GM21360 (cell line): ENCODE data around the gene ZNF22.
A peak's percentile ranks its signal among the peaks of the same experiment; 100 is the strongest.
"Not testable (repeated sequence)": the region's sequence is repeated elsewhere in the genome, so short reads cannot be mapped to it uniquely, and the experiment has no call there.

Experiments
- ATAC-seq: cut with Tn5 transposase; IDR thresholded peaks from one replicate; pipeline ENCODE4 v1.9.1; 2021; ENCODE audit warnings: mild to moderate bottlenecking, moderate library complexity; ENCODE audit not compliant: unreplicated experiment

Gene ZNF22

DNA sequence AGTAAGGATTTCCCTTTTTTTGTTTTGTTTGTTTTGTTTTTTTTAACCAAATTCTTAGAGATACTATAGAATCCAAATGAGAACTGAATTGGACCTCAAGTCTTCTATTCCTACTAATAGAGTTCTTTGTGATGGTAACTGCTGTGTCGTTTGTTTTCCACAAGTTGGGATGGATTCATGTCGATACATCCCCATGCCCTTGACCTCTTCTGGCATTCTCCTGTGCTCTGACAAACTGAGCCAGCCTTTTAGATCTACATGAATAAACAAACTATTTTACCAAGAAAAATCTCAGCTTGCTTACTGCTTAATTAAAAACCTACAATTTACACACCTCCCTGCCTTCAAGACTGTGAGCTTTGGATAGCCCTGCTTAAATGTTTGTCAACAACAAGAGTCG, 3.9 kb downstream of the ZNF22 start:
- no peak for ATAC-seq

DNA sequence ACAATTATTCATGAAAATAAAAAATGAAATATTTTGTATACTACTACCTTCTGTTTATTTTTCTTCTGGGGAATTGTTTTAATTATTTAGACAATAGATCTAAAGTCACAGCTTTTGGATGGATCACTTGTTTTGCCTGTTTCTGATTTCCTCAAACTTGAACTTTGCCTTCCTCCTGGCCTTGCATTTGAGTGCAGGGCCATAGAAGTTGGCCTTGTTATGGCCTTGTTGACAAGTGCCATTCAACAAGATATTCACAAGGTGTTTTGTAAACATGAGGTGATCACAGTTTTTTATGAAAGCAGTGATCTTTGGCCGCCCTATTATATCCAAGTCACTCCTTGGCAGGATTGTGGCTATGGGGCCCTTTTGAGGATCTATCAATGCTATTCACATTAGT, 4.6 kb downstream of the ZNF22 start:
- ATAC-seq = no peak

DNA sequence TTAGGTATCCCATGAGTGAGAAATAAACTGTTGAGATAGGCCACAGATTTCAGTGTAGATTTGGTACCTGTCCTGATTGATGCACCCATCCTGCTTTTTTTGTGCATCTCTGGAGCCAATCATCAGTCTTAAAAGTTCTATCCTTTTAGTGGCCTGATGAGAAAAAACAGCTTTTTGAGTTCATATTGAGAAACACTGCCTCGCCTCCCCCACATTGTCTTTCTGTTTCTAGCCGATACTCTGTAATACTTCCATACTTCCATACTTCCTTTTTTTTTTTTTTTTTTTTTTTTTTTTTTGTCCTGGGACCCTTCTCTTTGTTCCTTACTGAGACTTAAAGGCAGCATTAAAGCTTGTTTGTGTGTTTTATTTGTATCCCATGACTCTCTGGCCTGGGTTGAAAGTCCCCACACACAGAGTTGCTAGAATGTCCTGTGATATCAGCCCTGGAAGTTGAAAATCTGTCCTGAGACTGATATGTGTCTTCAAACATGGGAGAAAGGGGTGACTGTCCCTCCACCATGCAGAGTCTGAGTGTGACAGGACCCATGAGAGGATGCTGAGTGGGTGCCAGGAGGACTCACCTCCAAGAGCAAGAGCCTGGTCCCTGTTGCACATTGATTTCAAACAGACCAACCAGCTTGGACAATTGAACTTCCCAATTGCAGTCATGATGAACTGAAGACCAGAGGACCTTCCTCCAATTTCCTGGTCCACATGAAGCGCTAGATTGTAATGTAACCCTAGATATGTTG, 5.7 kb downstream of the ZNF22 start:
- ATAC-seq = no peak

DNA sequence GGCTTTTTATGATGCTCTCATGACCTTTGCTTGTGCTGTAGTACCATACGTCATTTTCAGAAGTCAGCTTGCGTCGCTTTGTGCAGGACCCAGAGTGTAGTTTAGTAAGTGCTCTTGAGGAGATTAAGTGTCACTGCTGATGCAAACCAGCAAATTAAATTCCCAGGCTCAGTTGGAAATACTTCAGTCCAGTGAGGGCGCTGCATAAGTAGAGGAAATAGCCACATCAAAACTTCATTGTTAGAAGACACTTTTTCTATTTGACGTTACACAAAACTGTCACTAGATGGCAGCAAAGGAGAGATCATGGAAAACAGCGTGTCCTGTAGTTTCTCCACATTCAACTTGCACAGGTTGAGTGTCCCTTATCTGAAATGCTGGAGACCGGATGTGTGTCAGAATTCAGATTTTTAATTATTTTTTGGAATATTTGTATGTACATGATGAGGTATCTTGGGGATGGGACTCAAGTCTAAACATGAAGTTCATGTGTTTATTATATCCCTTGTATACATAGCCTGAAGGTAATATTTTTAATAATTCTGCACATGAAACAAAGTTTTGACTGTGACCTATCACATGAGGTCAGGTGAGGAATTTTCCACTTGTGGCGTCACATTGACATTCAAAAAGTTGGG, 7.9 kb downstream of the ZNF22 start:
- peak; percentile 67 for ATAC-seq

DNA sequence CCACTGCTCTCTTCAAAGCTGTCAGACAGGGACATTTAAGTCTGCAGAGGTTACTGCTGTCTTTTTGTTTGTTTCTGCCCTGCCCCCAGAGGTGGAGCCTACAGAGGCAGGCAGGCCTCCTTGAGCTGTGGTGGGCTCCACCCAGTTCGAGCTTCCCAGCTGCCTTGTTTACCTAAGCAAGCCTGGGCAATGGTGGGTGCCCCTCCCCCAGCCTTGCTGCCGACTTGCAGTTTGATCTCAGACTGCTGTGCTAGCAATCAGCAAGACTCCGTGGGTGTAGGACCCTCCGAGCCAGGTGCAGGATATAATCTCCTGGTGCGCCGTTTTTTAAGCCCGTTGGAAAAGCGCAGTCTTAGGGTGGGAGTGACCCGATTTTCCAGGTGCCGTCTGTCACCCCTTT, 13.8 kb downstream of the ZNF22 start:
- not testable (repeated sequence) for ATAC-seq

DNA sequence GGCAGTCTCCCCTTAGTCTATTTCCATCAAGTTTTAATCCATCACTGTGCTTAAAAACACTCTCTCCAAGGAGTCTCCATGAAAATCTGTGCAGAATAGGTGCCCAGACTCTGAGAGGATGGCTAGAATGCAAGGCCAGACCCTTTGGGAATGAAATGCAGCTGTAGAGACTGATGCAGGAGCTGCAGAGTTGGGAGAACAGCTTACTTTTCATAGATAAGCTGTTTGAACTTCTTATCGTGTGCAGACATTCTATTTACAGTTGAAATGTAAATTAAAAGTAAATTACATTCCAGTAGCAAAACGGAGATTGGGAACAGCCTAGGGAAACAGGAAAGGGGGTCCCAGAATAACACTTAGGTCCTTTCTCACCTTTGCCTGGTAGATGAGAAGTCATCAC, 14.9 kb downstream of the ZNF22 start:
- no peak for ATAC-seq

DNA sequence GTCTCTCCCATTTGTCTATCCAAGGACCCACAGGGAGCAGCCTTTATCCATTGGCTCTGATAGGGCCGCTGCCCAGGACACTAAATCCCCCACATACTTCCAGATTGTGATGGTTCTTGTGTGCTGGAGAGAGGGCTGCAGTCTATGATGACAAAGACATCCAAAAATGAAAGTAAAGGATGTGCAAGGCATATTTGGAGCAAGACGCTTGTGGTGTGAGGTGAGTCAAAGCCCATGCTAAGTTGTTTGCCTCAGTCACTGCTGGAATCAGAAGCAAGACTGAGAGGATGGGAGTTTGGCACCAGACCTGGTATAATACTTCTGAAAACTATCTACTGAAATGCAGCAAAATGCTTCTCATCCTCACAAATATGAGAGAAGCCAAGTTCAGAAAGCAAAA, 22.7 kb downstream of the ZNF22 start:
- ATAC-seq = no peak

DNA sequence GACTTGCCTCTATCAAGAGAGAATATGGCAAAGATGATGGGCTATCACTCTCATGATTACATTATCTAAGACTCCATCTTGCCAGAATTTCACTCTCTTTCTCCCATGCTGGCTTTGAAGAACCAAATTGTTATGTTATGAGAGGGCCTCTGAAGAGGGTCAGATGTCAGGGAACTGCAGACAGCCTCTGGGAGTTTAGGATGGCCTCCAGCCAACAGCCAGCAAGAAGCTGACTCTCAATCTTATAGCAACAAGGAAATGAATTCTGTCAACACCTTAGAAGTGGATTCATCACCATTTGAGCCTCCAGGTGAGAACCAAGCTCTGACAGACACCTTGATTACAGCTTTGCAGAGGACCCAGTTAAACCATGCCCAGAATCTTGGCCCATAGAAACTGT, 33.6 kb downstream of the ZNF22 start:
- no peak for ATAC-seq

DNA sequence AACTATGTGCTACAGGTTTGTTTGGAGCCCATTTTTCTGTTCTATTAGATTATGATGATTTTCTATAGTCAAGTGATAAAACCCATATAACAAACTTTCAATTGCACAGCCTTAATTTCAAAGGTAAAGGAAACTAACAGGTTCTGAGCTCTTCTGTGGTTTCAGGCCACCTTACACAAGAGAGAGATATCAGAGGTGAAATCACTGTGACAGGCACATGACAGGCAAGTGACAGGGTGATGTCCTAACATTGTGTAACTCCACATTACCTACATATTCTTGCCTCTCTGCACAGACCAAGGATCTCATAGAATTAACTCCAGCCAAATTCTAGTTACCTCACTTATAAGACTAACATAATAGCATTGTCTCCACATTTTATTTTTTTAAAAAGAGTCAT, 35.0 kb downstream of the ZNF22 start:
- no peak for ATAC-seq

DNA sequence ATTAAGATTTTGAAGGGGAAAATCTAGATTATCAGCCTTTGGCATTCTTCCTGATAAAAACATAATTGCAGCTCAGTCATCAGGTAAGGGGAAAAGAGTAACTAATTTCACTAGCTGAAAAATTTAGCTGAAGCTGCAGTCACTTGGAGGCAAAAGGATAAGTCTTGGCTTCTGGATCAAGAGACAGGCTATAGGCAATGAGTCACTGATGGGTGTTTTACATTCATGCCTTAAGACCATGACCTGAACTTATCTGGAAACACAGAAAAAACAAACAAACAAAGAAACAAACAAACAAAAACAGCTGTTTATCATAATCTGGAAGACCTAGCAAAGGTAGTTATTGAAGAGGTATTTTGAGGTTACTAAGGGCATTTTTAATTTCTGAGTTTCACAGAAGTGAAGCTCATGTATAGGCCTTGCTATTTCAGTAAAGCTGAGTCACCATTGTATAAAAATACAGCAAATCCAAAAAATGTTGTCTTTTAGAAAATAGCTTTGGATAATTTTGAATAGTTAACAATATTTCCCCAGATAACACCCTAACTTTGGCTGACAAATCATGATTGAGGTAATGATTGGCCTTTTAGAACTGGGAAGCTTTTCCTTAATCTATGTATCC, 40.3 kb downstream of the ZNF22 start:
- ATAC-seq = no peak

DNA sequence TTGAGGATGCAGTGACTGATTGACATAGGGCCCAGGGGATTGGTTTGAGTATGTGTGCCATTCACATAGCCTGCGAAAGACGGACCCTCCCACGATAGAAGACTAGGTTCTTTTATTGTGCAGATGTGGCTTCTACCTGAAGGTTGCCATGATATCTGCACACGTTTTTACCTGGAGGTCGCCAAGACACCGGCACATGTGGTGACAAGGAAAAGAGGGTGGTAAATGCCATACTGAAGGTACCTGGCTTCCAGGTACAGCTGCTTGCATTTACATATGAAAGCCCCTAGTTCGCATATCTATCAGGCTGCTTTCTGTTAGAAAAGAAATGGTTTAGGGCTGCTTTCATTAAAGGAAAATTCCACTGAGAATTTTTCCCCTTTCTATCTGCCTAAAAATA, 43.6 kb downstream of the ZNF22 start:
- ATAC-seq = no peak

DNA sequence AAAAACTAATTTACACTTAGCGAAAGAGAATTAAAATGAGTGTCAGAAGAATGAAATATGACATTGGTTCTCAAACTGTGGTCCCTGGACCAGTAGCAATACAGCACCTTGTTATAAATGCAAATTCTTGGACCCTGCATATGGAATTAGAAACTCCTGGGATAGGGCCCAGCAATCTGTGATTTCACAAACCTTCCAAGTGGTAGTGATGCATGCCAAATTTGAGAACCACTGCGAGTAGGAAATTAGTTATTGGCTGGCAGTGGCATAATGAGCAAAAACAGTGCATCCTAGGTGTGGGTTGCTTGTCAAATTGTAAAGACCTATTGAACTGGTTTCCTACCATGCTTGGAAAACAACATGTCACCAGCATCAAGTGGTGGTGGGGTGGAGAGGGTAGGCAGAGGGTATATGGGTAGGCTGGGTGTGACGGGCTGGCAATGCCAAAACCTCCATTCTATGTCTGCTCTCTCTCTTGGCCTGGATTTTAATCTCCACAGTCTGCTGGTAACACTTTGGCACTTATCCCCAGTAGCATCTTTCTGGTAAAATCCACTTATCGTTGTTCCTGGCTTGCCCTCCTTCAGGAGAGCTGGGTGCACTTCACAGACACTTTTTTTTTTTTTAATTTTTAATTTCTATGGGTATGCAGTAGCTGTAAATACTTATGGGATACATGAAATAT, 50.0 kb downstream of the ZNF22 start:
- ATAC-seq = no peak

DNA sequence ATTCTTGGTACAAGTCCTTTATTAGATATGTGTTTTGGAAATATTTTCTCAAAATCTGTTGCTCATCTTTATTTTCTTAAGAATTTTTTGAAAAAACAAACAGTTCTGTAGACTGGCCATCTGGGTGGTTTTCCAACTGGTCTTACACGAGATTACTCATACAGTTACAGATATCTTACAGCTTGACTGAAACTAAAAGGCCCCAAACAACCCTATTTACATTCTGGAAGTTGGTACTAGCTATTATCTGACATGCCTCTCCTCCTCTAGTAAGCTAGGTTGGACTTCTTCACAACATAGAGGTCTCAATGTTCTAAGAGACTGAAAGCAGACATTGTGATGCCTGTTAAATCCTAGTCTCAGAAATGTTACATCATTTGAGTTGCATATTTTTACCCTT, 52.0 kb downstream of the ZNF22 start:
- ATAC-seq = peak; percentile 44

DNA sequence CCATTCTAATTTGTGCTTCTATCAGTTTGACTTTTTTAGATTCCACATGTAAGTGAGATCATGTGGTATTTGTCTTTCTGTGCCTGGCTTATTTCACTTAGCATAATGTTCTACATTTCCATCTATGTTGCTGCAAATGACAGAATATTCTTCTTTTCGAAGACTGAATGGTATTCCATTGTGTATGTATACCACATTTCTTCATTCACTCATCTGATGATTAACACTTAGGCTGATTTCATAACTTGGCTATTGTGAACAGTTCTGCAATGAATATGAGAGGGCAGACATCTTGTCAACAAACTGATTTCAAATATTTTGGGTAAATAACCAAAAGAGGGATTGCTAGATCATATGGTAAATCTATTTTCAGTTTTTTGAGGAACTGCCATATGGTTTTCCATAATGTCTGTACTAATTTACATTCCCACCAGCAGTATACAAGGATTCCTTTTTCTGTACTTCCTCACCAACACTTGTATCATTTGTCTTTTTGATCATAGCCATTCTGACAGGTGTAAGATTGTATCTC, 52.9 kb downstream of the ZNF22 start:
- ATAC-seq = no peak
